ENCODE results near the gene LIMS2.

Gene LIMS2

DNA sequence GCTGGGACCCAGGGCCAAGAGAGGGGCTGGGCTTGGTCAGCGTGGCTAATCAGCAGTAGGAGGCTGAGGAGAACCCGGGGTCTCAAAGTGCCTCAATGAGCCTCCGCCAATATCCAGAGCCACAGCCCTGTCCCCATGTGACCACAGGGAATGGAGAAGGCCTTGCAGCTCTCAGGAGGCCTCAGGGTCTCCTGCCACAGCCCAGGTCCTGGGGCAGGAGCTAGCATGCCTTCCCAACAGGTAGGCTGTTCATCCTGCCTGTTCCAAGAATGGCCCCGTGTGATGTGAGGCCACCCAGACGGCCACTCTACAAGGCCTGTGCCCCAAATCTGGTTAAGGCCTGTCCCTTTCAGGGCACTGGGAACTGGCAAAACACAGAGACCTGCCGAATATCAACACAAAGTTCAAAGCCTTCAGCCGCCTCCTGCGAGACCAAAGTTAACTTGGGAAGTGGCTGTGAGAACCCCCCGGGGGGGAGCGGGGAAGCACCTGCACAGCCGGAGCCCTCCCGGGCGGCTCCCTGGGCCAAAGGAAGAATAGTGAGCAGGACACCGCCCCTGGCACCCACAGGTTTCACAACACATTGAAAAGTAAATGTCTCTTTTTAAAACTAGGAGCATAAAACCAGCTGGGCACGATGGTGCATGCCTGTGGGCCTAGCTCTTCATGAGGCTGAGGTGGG lies 4.5 kb upstream of the LIMS2 start:
- H3K36me3 ChIP-seq (ENCODE audit: insufficient read depth, insufficient read length, low read length): no peaks in the 10 kb centered on the region
- no peak overlapping the region for H3K4me3 ChIP-seq (ENCODE audit: insufficient read length, low read depth)
- peaks cover 4% of the 10 kb centered on the region for H3K4me1 ChIP-seq (ENCODE audit: insufficient read depth, insufficient read length)
- no peak for DNase-seq (ENCODE audit: low read depth, low spot score)
- peaks cover 40% of the 10 kb centered on the region for H3K27me3 ChIP-seq (ENCODE audit: insufficient read depth, insufficient read length)
- no peaks in the 10 kb centered on the region for H3K9me3 ChIP-seq (ENCODE audit: insufficient read depth, low read length)
- no peak overlapping the region for H3K9ac ChIP-seq (ENCODE audit: insufficient read length, low read depth)
- TF ChIP-seq ZNF274 (IDR thresholded peaks at IDR 0.05; ENCODE audit: low read depth, low read length): no peak
- TF ChIP-seq YY1 (IDR thresholded peaks at IDR 0.05; ENCODE audit: insufficient read depth, insufficient read length): no peak
- TF ChIP-seq SUZ12 (IDR thresholded peaks at IDR 0.05; ENCODE audit: extremely low read depth, insufficient read depth, insufficient read length): no peak

DNA sequence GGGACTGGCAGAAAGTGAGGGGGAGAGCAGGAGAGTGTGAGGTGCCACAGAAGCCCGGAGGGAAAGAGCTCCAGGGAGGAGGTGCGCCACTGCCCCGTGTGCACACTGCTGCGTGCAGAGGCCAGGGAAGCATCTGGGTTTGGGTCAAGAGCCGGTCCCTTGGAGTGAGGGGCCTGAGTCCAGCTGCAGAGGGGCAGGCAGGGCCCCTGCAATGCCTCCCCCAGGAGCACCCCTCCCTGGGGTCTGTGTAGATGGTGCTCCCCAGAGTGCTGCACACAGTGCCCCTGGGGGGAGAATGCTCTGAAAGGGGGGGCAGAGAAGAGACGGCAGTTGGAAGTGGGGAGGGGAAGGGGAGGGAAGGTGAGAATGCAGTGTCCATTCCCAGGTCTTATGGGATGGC lies 3.7 kb upstream of the LIMS2 start:
- H3K4me1 ChIP-seq (ENCODE audit: insufficient read depth, insufficient read length): peaks cover 8% of the 10 kb centered on the region
- H3K9ac ChIP-seq (ENCODE audit: insufficient read length, low read depth): no peak overlapping the region
- no peak overlapping the region for H3K4me3 ChIP-seq (ENCODE audit: insufficient read length, low read depth)
- H3K9me3 ChIP-seq (ENCODE audit: insufficient read depth, low read length): no peaks in the 10 kb centered on the region
- no peak for DNase-seq (ENCODE audit: low read depth, low spot score)
- TF ChIP-seq SUZ12 (IDR thresholded peaks at IDR 0.05; ENCODE audit: extremely low read depth, insufficient read depth, insufficient read length) (no peak), YY1 (IDR thresholded peaks at IDR 0.05; ENCODE audit: insufficient read depth, insufficient read length) (no peak), ZNF274 (IDR thresholded peaks at IDR 0.05; ENCODE audit: low read depth, low read length) (no peak)
- no peaks in the 10 kb centered on the region for H3K36me3 ChIP-seq (ENCODE audit: insufficient read depth, insufficient read length, low read length)
- H3K27me3 ChIP-seq (ENCODE audit: insufficient read depth, insufficient read length): peaks cover 48% of the 10 kb centered on the region

DNA sequence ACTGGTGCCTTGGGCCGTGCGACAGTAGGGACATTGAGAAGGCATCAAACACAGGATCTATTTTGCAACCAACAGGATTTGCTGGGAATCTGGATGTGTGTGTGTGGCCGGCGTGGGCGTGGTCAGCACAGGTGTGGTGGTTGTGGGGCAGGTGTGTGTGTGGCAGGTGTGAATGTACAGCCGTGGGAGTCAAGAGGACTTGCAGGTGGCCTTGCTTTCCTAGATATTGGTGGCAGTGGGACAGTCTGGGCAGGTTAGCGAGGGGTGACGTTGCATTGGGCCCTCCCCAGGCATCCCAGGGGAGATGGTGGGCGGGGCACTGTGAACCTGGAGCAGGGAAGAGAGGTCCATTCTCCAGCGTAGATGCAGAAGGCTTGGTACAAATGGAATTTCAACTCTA lies 3.2 kb upstream of the LIMS2 start:
- TF ChIP-seq SUZ12 (IDR thresholded peaks at IDR 0.05; ENCODE audit: extremely low read depth, insufficient read depth, insufficient read length) (no peak), YY1 (IDR thresholded peaks at IDR 0.05; ENCODE audit: insufficient read depth, insufficient read length) (no peak), ZNF274 (IDR thresholded peaks at IDR 0.05; ENCODE audit: low read depth, low read length) (no peak)
- H3K4me3 ChIP-seq (ENCODE audit: insufficient read length, low read depth): no peak overlapping the region

DNA sequence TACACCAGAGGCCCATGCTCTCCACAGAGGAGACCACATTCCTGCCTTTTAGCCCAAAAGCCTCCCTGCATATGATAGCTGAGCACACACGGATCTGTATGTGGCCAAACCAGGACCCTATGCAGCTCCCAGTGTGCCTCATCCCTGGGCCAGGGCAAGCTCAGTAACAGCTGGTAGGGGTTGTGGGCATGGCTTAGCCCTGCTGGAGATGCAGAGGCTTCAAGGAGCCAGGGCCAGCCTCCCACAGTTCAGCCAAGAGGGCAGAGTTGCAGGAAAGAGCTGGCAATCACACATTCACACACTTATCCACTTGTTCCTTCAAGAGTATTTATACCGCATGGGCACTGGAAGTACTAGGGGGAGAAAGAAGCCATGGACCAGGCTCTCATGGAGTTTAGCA lies 1.6 kb upstream of the LIMS2 start:
- Histone ChIP-seq H3K4me1 (ENCODE audit: insufficient read depth, insufficient read length) (peaks cover 11% of the 10 kb centered on the region), H3K36me3 (ENCODE audit: insufficient read depth, insufficient read length, low read length) (peaks cover 3% of the 10 kb centered on the region), H3K27me3 (ENCODE audit: insufficient read depth, insufficient read length) (peaks cover 65% of the 10 kb centered on the region), H3K9me3 (ENCODE audit: insufficient read depth, low read length) (no peaks in the 10 kb centered on the region), H3K9ac (ENCODE audit: insufficient read length, low read depth) (no peak overlapping the region), H3K4me3 (ENCODE audit: insufficient read length, low read depth) (no peak overlapping the region)
- no peak for TF ChIP-seq ZNF274 (IDR thresholded peaks at IDR 0.05; ENCODE audit: low read depth, low read length)
- no peak for TF ChIP-seq SUZ12 (IDR thresholded peaks at IDR 0.05; ENCODE audit: extremely low read depth, insufficient read depth, insufficient read length)
- TF ChIP-seq YY1 (IDR thresholded peaks at IDR 0.05; ENCODE audit: insufficient read depth, insufficient read length): no peak
- no peak for DNase-seq (ENCODE audit: low read depth, low spot score)

More for the DNA sequence above, 3.2 kb upstream of the LIMS2 start:
- peaks cover 9% of the 10 kb centered on the region for H3K4me1 ChIP-seq (ENCODE audit: insufficient read depth, insufficient read length)
- no peak overlapping the region for H3K9ac ChIP-seq (ENCODE audit: insufficient read length, low read depth)
- H3K27me3 ChIP-seq (ENCODE audit: insufficient read depth, insufficient read length): peaks cover 53% of the 10 kb centered on the region
- no peaks in the 10 kb centered on the region for H3K36me3 ChIP-seq (ENCODE audit: insufficient read depth, insufficient read length, low read length)
- no peak for DNase-seq (ENCODE audit: low read depth, low spot score)
- no peaks in the 10 kb centered on the region for H3K9me3 ChIP-seq (ENCODE audit: insufficient read depth, low read length)

DNA sequence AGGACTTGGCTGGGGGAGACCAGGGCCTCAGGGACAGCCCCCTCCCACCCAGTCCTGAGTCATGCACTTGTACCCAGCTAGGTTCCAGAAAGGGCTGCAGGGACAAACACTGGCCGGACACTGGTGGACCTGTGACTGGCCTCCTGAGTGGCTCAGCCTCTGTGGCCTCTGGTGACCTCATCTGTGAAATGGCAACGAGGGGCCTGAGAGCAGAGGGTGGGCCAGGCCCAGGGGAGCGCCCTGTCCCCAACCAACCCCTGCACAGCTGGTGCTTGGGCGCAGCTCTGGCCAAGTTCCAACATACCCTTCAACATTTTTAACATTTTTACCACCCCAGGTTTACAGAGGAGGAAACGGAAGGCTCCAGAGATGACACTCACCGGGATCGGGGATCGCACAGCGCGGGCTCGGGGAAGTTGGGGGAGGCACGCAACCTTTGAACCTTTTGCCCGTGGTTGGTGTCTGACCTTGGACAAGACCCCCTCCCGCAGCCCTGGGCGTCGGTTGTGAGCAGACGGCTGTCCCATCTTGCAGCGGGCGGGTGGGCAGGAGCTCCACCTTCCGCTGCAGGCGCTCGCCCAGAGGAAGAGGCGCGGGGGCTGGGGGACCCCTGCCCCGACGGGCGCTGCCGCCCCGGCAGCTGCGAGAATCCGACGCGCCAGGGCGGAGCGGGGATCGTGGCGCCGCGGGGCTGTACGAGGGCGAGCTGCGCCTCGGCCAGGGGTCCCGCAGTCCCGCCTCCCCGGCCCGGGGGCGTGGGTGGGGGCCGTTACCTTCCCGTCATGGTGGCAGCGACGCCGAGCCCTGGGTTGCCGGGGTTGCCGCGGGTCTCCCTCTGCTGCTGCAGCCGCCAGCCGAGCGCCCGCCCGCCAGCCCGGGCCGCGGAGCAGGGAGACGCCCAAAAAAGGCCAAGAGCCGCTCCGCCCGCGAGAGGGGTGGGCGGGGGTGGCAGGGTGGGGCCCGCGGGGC lies 805 bp downstream of the LIMS2 start:
- peaks cover 5% of the 10 kb centered on the region for H3K36me3 ChIP-seq (ENCODE audit: insufficient read depth, insufficient read length, low read length)
- no peaks in the 10 kb centered on the region for H3K9me3 ChIP-seq (ENCODE audit: insufficient read depth, low read length)
- H3K4me1 ChIP-seq (ENCODE audit: insufficient read depth, insufficient read length): peaks cover 11% of the 10 kb centered on the region
- H3K9ac ChIP-seq (ENCODE audit: insufficient read length, low read depth): peak overlapping the region; percentile 70
- peaks cover 65% of the 10 kb centered on the region for H3K27me3 ChIP-seq (ENCODE audit: insufficient read depth, insufficient read length)
- TF ChIP-seq ZNF274 (IDR thresholded peaks at IDR 0.05; ENCODE audit: low read depth, low read length) (no peak), SUZ12 (IDR thresholded peaks at IDR 0.05; ENCODE audit: extremely low read depth, insufficient read depth, insufficient read length) (no peak), YY1 (IDR thresholded peaks at IDR 0.05; ENCODE audit: insufficient read depth, insufficient read length) (no peak)
- H3K4me3 ChIP-seq (ENCODE audit: insufficient read length, low read depth): peak overlapping the region; percentile 49
- no peak for DNase-seq (ENCODE audit: low read depth, low spot score)

DNA sequence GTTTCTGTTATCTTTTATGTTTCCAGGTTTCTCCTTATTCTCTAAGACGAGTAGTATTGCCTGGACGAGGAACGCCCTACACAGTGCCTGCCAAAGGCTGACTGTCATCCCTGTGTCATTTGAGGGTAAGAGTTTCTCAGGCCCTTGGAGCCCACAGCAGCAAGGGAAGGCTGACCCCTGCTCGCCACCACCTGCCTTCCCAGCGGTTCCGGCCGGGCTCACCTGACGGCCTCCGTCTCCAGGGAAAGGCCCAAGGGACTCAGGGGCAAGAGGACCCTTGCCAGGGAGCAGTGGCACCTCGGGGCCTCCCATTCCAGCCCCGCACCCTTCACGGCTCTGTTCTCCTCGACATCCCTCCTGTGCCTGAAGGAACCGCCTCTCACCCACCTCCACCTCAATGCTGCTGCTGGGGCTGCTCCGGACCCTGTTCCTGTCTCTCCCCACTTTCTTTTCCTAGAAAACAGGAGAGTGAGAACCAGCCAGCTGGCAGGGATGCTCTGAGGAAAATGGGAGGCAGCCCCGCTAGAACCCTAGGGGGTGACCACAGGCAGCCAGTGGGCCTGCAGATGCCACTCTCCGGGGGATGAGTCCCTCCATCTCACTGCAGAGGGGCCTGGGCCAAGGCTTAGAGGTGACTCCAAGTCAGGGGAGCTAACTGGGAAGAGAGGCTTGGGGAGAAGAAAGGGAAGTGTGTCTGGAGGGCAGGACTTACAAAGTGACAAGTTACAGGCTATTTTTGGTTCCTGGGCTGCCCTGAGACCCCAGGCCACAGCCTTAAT lies 1.9 kb downstream of the LIMS2 start:
- no peak for DNase-seq (ENCODE audit: low read depth, low spot score)
- H3K9me3 ChIP-seq (ENCODE audit: insufficient read depth, low read length): no peaks in the 10 kb centered on the region
- peaks cover 56% of the 10 kb centered on the region for H3K27me3 ChIP-seq (ENCODE audit: insufficient read depth, insufficient read length)
- peaks cover 5% of the 10 kb centered on the region for H3K36me3 ChIP-seq (ENCODE audit: insufficient read depth, insufficient read length, low read length)
- H3K4me3 ChIP-seq (ENCODE audit: insufficient read length, low read depth): no peak overlapping the region
- no peak overlapping the region for H3K9ac ChIP-seq (ENCODE audit: insufficient read length, low read depth)
- H3K4me1 ChIP-seq (ENCODE audit: insufficient read depth, insufficient read length): peaks cover 11% of the 10 kb centered on the region
- TF ChIP-seq YY1 (IDR thresholded peaks at IDR 0.05; ENCODE audit: insufficient read depth, insufficient read length): no peak
- no peak for TF ChIP-seq ZNF274 (IDR thresholded peaks at IDR 0.05; ENCODE audit: low read depth, low read length)
- no peak for TF ChIP-seq SUZ12 (IDR thresholded peaks at IDR 0.05; ENCODE audit: extremely low read depth, insufficient read depth, insufficient read length)

Measured in NT2/D1 (cell line).